Activated T-cell treated with anti-CD3 and anti-CD28 coated beads for 4 hours (primary cell): Measurements from ENCODE around the gene HS3ST5.

ENCODE experiments used
- DNase-seq: peaks from one replicate; pipeline ENCODE4 v3.0.0-alpha.2; 2020

The HS3ST5 gene

GRCh38 chr6:114144887-114145851, 197.7 kb downstream of the HS3ST5 start:
- no peak for DNase-seq

GRCh38 chr6:114142258-114142657, 200.6 kb downstream of the HS3ST5 start:
- DNase-seq: no peak

GRCh38 chr6:114140416-114140815, 202.4 kb downstream of the HS3ST5 start:
- DNase-seq: no peak

GRCh38 chr6:114138577-114139248, 204.1 kb downstream of the HS3ST5 start:
- no peak for DNase-seq

- no peak for DNase-seq
These were observed 207.4 kb downstream of the HS3ST5 start for GRCh38 chr6:114135363-114135971.

- DNase-seq: no peak
These were observed 209.0 kb downstream of the HS3ST5 start for GRCh38 chr6:114133816-114134215.

- DNase-seq: no peak
These were observed 210.9 kb downstream of the HS3ST5 start for GRCh38 chr6:114131945-114132344.

- no peak for DNase-seq
These were observed 217.2 kb downstream of the HS3ST5 start for GRCh38 chr6:114125576-114125975.

- DNase-seq: no peak
These were observed 220.7 kb downstream of the HS3ST5 start for GRCh38 chr6:114121913-114122662.

GRCh38 chr6:114119056-114119455, 223.8 kb downstream of the HS3ST5 start:
- no peak for DNase-seq

GRCh38 chr6:114115652-114116051, 227.2 kb downstream of the HS3ST5 start:
- no peak for DNase-seq

GRCh38 chr6:114108119-114109002, 234.5 kb downstream of the HS3ST5 start:
- peak; percentile 1 for DNase-seq

GRCh38 chr6:114106020-114106419, 236.8 kb downstream of the HS3ST5 start:
- no peak for DNase-seq

- DNase-seq: no peak
These were observed 241.6 kb downstream of the HS3ST5 start for GRCh38 chr6:114101255-114101654.

GRCh38 chr6:114100215-114100994, 242.4 kb downstream of the HS3ST5 start:
- no peak for DNase-seq

GRCh38 chr6:114096561-114097172, 246.2 kb downstream of the HS3ST5 start:
- DNase-seq: no peak

GRCh38 chr6:114092943-114093342, 249.9 kb downstream of the HS3ST5 start:
- DNase-seq: no peak

GRCh38 chr6:114090626-114091025, 252.2 kb downstream of the HS3ST5 start:
- no peak for DNase-seq

GRCh38 chr6:114087496-114087895, 255.3 kb downstream of the HS3ST5 start:
- no peak for DNase-seq

GRCh38 chr6:114085211-114085610, 257.6 kb downstream of the HS3ST5 start:
- no peak for DNase-seq
